OCI-LY7 (cell line): Measurements from ENCODE around the gene KLHL8.

Source experiments
- EZH2phosphoT487 ChIP-seq: fragments of 200-600 bp; sonication (generic); IDR thresholded peaks from 2 replicates; pipeline ENCODE4 v1.6.1; 2018; ENCODE audit warnings: low read depth, borderline replicate concordance, mild to moderate bottlenecking, mixed run types, antibody characterized with exemption, low read length, moderate library complexity, mixed read lengths
- TF ChIP-seq, protein P1 (sequence below): fragments of 200-600 bp; sonication (generic); conservative IDR thresholded peaks from 2 replicates; pipeline ENCODE4 v1.5.1; 2014; ENCODE audit warnings: mild to moderate bottlenecking, antibody characterized with exemption, low read length, moderate library complexity, mixed read lengths

DNA sequence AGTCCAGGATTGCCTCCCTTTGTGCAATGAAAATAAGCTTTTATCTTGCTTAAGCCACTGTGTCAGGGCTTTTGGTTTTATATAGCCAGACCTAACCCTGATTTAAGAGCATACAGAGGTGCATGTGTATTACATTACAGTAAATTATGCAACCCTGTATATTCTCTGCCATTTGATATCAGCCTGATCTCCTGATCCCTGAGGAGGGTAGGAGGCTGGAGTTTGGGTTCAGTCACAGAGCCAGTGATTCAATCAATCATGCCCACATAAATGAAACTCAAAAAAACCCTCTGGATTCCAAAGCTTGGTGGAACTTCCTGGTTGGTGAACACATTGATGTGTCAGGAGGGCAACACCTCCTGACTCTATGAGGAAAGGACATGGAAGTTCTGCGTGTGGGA lies 7.3 kb upstream of the KLHL8 start:
- TF ChIP-seq, protein P1, sequence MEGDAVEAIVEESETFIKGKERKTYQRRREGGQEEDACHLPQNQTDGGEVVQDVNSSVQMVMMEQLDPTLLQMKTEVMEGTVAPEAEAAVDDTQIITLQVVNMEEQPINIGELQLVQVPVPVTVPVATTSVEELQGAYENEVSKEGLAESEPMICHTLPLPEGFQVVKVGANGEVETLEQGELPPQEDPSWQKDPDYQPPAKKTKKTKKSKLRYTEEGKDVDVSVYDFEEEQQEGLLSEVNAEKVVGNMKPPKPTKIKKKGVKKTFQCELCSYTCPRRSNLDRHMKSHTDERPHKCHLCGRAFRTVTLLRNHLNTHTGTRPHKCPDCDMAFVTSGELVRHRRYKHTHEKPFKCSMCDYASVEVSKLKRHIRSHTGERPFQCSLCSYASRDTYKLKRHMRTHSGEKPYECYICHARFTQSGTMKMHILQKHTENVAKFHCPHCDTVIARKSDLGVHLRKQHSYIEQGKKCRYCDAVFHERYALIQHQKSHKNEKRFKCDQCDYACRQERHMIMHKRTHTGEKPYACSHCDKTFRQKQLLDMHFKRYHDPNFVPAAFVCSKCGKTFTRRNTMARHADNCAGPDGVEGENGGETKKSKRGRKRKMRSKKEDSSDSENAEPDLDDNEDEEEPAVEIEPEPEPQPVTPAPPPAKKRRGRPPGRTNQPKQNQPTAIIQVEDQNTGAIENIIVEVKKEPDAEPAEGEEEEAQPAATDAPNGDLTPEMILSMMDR: no peak
- TF ChIP-seq EZH2phosphoT487: no peak
